HepG2 (cell line): ENCODE data around the gene ZFPM1.

ENCODE experiments used
- ATF2 ChIP-seq: sonication (generic); formaldehyde crosslinking; IDR thresholded peaks from 2 replicates; pipeline ENCODE4 v1.4.0; 2020; ENCODE audit warnings: missing genetic modification reagents
- CTCF ChIP-seq: sonication (generic); formaldehyde crosslinking; IDR thresholded peaks from 2 replicates; pipeline ENCODE4 v1.5.0; 2020; ENCODE audit warnings: mild to moderate bottlenecking, missing genetic modification reagents, moderate library complexity
- EP300 ChIP-seq, 3 experiments: sonication (generic) in 1 of 3; formaldehyde crosslinking in 1 of 3; IDR thresholded peaks; 2 replicates each; pipeline versions ENCODE4 v1.5.1 to v1.6.1; 2011 to 2020; ENCODE audit warnings: low read depth in 2 of 3, low read length in 2 of 3, borderline replicate concordance in 1 of 3, improper control_type of control experiment in 1 of 3, mild to moderate bottlenecking in 1 of 3, missing genetic modification reagents in 1 of 3, moderate library complexity in 1 of 3
- IRF1 ChIP-seq: sonication (generic); formaldehyde crosslinking; IDR thresholded peaks from 2 replicates; pipeline ENCODE4 v1.4.0; 2020; ENCODE audit warnings: low read depth, mild to moderate bottlenecking, missing genetic modification reagents
- KDM2A ChIP-seq: sonication (generic); formaldehyde crosslinking; IDR thresholded peaks from 2 replicates; pipeline ENCODE4 v1.4.0; 2020; ENCODE audit warnings: low read depth, missing genetic modification reagents, borderline replicate concordance
- SP2 ChIP-seq: sonication (generic); formaldehyde crosslinking; IDR thresholded peaks from 2 replicates; pipeline ENCODE4 v1.5.1; 2020; ENCODE audit warnings: mild to moderate bottlenecking, missing genetic modification reagents
- TARDBP ChIP-seq: sonication (generic); formaldehyde crosslinking; IDR thresholded peaks from 2 replicates; pipeline ENCODE4 v1.8.0; 2022; ENCODE audit warnings: mild to moderate bottlenecking, missing genetic modification reagents
- THRA ChIP-seq: sonication (generic); formaldehyde crosslinking; IDR thresholded peaks from 2 replicates; pipeline ENCODE4 v1.4.0; 2020; ENCODE audit warnings: missing genetic modification reagents, borderline replicate concordance
- ZFP36 ChIP-seq: fragments of 150-350 bp; IDR thresholded peaks from 2 replicates; pipeline ENCODE4 v1.6.1; 2018; ENCODE audit warnings: borderline replicate concordance, low read length, low read depth; ENCODE audit not compliant: partially characterized antibody
- ZNF143 ChIP-seq: sonication (generic); formaldehyde crosslinking; IDR thresholded peaks from 2 replicates; pipeline ENCODE4 v1.4.0; 2020; ENCODE audit warnings: missing genetic modification reagents
- ZNF607 ChIP-seq: sonication (generic); formaldehyde crosslinking; IDR thresholded peaks from 2 replicates; pipeline ENCODE4 v1.5.1; 2020; ENCODE audit warnings: missing genetic modification reagents, mild to moderate bottlenecking, borderline replicate concordance
- TF ChIP-seq, protein P1 (sequence below), 2 experiments: sonication (generic) in 1 of 2; formaldehyde crosslinking in 1 of 2; IDR thresholded peaks; 2 replicates each; pipeline versions ENCODE4 v1.4.0 to v1.6.1; 2018 to 2020; ENCODE audit warnings: missing genetic modification reagents in 2 of 2, borderline replicate concordance in 1 of 2, low read depth in 1 of 2, mild to moderate bottlenecking in 1 of 2, missing biosample characterization in 1 of 2

- TF ChIP-seq ZNF607 (no peak), IRF1 (no peak), SP2 (CRISPR knock-in tag) (no peak), KDM2A (CRISPR knock-in tag) (no peak), ZFP36 (no peak), EP300 (IDR thresholded peaks at IDR 0.05; ENCODE audit: low read depth in 2 of 2, low read length in 2 of 2) (no peak), EP300 (CRISPR knock-in tag; IDR thresholded peaks at IDR 0.05; ENCODE audit: borderline replicate concordance) (no peak), ATF2 (CRISPR knock-in tag) (no peak), THRA (CRISPR knock-in tag) (no peak), ZNF143 (CRISPR knock-in tag) (no peak), TARDBP (CRISPR knock-in tag) (no peak), CTCF (CRISPR knock-in tag) (no peak)
- TF ChIP-seq, protein P1, sequence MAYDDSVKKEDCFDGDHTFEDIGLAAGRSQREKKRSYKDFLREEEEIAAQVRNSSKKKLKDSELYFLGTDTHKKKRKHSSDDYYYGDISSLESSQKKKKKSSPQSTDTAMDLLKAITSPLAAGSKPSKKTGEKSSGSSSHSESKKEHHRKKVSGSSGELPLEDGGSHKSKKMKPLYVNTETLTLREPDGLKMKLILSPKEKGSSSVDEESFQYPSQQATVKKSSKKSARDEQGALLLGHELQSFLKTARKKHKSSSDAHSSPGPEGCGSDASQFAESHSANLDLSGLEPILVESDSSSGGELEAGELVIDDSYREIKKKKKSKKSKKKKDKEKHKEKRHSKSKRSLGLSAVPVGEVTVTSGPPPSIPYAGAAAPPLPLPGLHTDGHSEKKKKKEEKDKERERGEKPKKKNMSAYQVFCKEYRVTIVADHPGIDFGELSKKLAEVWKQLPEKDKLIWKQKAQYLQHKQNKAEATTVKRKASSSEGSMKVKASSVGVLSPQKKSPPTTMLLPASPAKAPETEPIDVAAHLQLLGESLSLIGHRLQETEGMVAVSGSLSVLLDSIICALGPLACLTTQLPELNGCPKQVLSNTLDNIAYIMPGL (CRISPR knock-in tag; IDR thresholded peaks at IDR 0.05; ENCODE audit: borderline replicate concordance in 1 of 2, low read depth in 1 of 2): no peak
These were observed 77.8 kb downstream of the ZFPM1 start for GRCh38 chr16:88530858-88531203.
